Measurements from ENCODE around the gene MIB2. TPM values are rescaled to one million over a fixed set of nuclear protein-coding genes. Genes with fewer than 3 reads are reported as not detected.
"Not testable (repeated sequence)": the region's sequence is repeated elsewhere in the genome, so short reads cannot be mapped to it uniquely, and the experiment has no call there.

The MIB2 gene
- polyA plus RNA-seq, 1 donor from 2014 or later: 106 TPM

- TF ChIP-seq EP300 (conservative IDR thresholded peaks at IDR 0.05; ENCODE audit: poor library complexity, severe bottlenecking) (no peak), TAF1 (IDR thresholded peaks at IDR 0.05; ENCODE audit: low read depth) (no peak), EZH2 (IDR thresholded peaks at IDR 0.05; ENCODE audit: borderline replicate concordance, insufficient read depth, low read length, poor library complexity, severe bottlenecking) (no peak), MXI1 (conservative IDR thresholded peaks at IDR 0.05; ENCODE audit: poor library complexity, severe bottlenecking) (no peak), REST (IDR thresholded peaks at IDR 0.05; ENCODE audit: borderline replicate concordance) (no peak), RAD21 (conservative IDR thresholded peaks at IDR 0.05) (no peak)
These were observed 21.3 kb upstream of the MIB2 start for GRCh38 chr1:1593834-1594601.

GRCh38 chr1:1594602-1595260 is 20.6 kb upstream of the MIB2 start:
- no peaks in the 10 kb centered on the region for H3K79me2 ChIP-seq (replicated peaks; ENCODE audit: insufficient read depth, low read length)
- no peak overlapping the region for H3K4me2 ChIP-seq (ENCODE audit: low read length)
- no peaks in the 10 kb centered on the region for H3K9me3 ChIP-seq (ENCODE audit: low read length)
- no peak overlapping the region for H3K27ac ChIP-seq (ENCODE audit: low read length)
- TF ChIP-seq EP300 (conservative IDR thresholded peaks at IDR 0.05; ENCODE audit: poor library complexity, severe bottlenecking) (no peak), POLR2AphosphoS5 (IDR thresholded peaks at IDR 0.05) (no peak), SMC3 (conservative IDR thresholded peaks at IDR 0.05; ENCODE audit: poor library complexity) (no peak), REST (IDR thresholded peaks at IDR 0.05; ENCODE audit: borderline replicate concordance) (no peak), EZH2 (IDR thresholded peaks at IDR 0.05; ENCODE audit: borderline replicate concordance, insufficient read depth, low read length, poor library complexity, severe bottlenecking) (no peak), CTCF (IDR thresholded peaks at IDR 0.05; ENCODE audit: poor library complexity, severe bottlenecking) (no peak), RAD21 (conservative IDR thresholded peaks at IDR 0.05) (no peak), TAF1 (IDR thresholded peaks at IDR 0.05; ENCODE audit: low read depth) (no peak), MXI1 (conservative IDR thresholded peaks at IDR 0.05; ENCODE audit: poor library complexity, severe bottlenecking) (no peak)
- H3K9ac ChIP-seq (ENCODE audit: low read length): no peak overlapping the region
- H3K36me3 ChIP-seq (ENCODE audit: insufficient read depth, low read length): no peaks in the 10 kb centered on the region
- no peaks in the 10 kb centered on the region for H3F3A ChIP-seq (ENCODE audit: insufficient read depth, low read length, poor library complexity, severe bottlenecking)
- H3K9me2 ChIP-seq (ENCODE audit: insufficient read depth, low read length): no peaks in the 10 kb centered on the region
- H3K4me3 ChIP-seq (ENCODE audit: low read length): no peak overlapping the region
- H3K27me3 ChIP-seq (ENCODE audit: insufficient read depth, low read depth, low read length): peaks cover 6% of the 10 kb centered on the region
- no peaks in the 10 kb centered on the region for H4K20me1 ChIP-seq (ENCODE audit: insufficient read depth)
- no peak overlapping the region for H2AFZ ChIP-seq (ENCODE audit: low read depth, low read length)

More at GRCh38 chr1:1593834-1594601, 21.3 kb upstream of the MIB2 start:
- Histone ChIP-seq H4K20me1 (ENCODE audit: insufficient read depth) (no peaks in the 10 kb centered on the region), H3K79me2 (replicated peaks; ENCODE audit: insufficient read depth, low read length) (no peaks in the 10 kb centered on the region), H3K9me2 (ENCODE audit: insufficient read depth, low read length) (no peaks in the 10 kb centered on the region), H3K4me3 (ENCODE audit: low read length) (no peak overlapping the region), H3K4me2 (ENCODE audit: low read length) (no peak overlapping the region), H3K9me3 (ENCODE audit: low read length) (no peaks in the 10 kb centered on the region), H3K27ac (ENCODE audit: low read length) (no peak overlapping the region), H2AFZ (ENCODE audit: low read depth, low read length) (no peak overlapping the region), H3F3A (ENCODE audit: insufficient read depth, low read length, poor library complexity, severe bottlenecking) (no peaks in the 10 kb centered on the region), H3K36me3 (ENCODE audit: insufficient read depth, low read length) (no peaks in the 10 kb centered on the region), H3K9ac (ENCODE audit: low read length) (no peak overlapping the region), H3K27me3 (ENCODE audit: insufficient read depth, low read depth, low read length) (peaks cover 4% of the 10 kb centered on the region)

- not testable (repeated sequence) for H2AFZ ChIP-seq (ENCODE audit: low read depth, low read length); H3K9me2 ChIP-seq (ENCODE audit: insufficient read depth, low read length); H3K9me3 ChIP-seq (ENCODE audit: low read length); H4K20me1 ChIP-seq (ENCODE audit: insufficient read depth); H3K27me3 ChIP-seq (ENCODE audit: insufficient read depth, low read depth, low read length); H3K4me2 ChIP-seq (ENCODE audit: low read length); H3K9ac ChIP-seq (ENCODE audit: low read length); H3K79me2 ChIP-seq (replicated peaks; ENCODE audit: insufficient read depth, low read length); H3K4me3 ChIP-seq (ENCODE audit: low read length); H3F3A ChIP-seq (ENCODE audit: insufficient read depth, low read length, poor library complexity, severe bottlenecking); H3K36me3 ChIP-seq (ENCODE audit: insufficient read depth, low read length); H3K27ac ChIP-seq (ENCODE audit: low read length)
These were observed 20.0 kb upstream of the MIB2 start for GRCh38 chr1:1595341-1595740.
